ENCODE data around the gene HOXA13.

DNA sequence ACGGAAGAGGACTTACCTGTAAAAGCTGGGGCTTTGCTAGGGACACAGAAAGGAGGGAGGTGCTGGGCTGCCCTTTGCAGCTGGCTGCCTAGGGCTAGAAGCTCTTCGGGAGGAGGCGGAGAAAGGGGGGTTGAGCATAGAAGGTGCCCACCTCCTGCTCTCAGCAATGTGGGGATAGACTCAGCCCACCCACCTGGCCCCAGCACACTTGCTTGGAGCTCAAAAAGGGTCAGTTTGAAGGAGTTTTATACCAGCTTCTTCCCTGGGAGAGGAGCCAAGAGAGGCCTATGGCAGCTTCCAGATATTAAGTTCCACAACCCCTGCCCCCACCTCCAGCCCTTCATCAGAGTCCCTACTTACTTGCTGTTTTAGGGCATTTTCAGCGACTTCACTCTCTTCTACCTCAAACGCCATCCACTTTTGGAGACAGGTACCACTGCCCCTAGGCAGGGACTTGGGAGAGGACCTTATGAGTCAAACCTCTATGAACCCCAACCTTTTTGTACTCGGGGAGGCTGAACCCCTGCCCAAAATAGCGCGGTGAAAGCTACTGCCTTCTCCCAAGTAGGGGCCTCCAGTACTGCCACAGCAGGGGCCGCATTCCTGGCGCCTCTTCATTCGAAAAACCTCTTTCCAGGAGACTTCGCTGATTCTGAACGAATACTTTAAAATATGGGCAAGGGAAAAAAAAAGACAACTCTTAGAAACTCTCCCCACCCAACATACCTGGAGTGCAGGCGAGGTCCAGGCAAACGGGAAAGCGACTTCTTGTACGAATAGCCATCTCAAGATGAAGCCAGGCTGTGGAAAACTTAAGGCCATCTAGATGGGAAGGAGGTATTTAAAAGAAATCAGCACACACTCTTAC, 41.5 kb upstream of the HOXA13 start:
- TF ChIP-seq CTCF (IDR thresholded peaks at IDR 0.05; ENCODE audit: low read depth, low read length) (no peak), EZH2phosphoT487 (IDR thresholded peaks at IDR 0.05; ENCODE audit: low read depth) (no peak)
